ENCODE data around the gene ASB9. TPM values are rescaled to one million over a fixed set of nuclear protein-coding genes. Genes with fewer than 3 reads are reported as not detected.

ASB9 gene
- total and polyA plus RNA-seq, 10 donors, result 5.4 to 23.0 (median 15.2) TPM

DNA sequence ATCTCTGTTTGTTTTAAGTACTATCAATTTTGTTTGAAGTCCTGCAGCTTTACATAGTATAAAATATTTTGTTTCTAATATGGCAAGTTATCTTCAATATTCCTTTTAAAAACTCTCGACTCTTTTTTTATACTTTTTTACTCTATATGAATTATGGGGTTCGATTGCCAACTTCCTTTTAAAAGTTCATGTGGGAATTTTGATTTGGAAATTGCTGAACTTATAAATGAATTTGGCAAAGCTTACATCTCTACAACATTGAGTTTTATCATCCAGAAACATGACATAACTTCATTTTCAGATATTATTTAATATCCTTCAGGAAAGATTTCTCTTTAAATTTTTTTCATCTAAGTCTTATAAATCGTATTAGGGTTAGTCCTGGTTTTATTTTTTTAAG is 60.8 kb downstream of the ASB9 start:
- Histone ChIP-seq H3K36me3 (no peaks in the 10 kb centered on the region), H3K4me1 (no peaks in the 10 kb centered on the region), H3K27ac (no peak overlapping the region), H3K9me3 (no peaks in the 10 kb centered on the region), H3K27me3 (replicated peaks in 1 of 7) (peaks cover 0 to 7% (median 0%) of the 10 kb centered on the region in 7 donors), H3K4me3 (no peak overlapping the region)
- WGBS, 5 donors, result 79 to 95% (median 84%) methylated on average over 3 of the region's 3 CpGs
- intact Hi-C loops (cut with DNase I; ENCODE audit: low total_unique reads), result no loop called here
- TF ChIP-seq POLR2AphosphoS5 (IDR thresholded peaks at IDR 0.05) (no peak), POLR2A (IDR thresholded peaks at IDR 0.05) (no peak)
- TF ChIP-seq, protein P1, sequence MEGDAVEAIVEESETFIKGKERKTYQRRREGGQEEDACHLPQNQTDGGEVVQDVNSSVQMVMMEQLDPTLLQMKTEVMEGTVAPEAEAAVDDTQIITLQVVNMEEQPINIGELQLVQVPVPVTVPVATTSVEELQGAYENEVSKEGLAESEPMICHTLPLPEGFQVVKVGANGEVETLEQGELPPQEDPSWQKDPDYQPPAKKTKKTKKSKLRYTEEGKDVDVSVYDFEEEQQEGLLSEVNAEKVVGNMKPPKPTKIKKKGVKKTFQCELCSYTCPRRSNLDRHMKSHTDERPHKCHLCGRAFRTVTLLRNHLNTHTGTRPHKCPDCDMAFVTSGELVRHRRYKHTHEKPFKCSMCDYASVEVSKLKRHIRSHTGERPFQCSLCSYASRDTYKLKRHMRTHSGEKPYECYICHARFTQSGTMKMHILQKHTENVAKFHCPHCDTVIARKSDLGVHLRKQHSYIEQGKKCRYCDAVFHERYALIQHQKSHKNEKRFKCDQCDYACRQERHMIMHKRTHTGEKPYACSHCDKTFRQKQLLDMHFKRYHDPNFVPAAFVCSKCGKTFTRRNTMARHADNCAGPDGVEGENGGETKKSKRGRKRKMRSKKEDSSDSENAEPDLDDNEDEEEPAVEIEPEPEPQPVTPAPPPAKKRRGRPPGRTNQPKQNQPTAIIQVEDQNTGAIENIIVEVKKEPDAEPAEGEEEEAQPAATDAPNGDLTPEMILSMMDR (IDR thresholded peaks at IDR 0.05 in 8 of 11, conservative IDR thresholded peaks at IDR 0.05 in 3 of 11), result no peak
- DNase-seq, result no peak

GRCh38 chrX:15207994-15208393 is 61.9 kb downstream of the ASB9 start:
- intact Hi-C loops (cut with DNase I; ENCODE audit: low total_unique reads), result no loop called here
- TF ChIP-seq POLR2AphosphoS5 (IDR thresholded peaks at IDR 0.05), result no peak
- no peak for TF ChIP-seq POLR2A (IDR thresholded peaks at IDR 0.05)
- TF ChIP-seq, protein P1 (IDR thresholded peaks at IDR 0.05 in 8 of 11, conservative IDR thresholded peaks at IDR 0.05 in 3 of 11), result no peak
- Histone ChIP-seq H3K36me3 (no peaks in the 10 kb centered on the region), H3K27me3 (replicated peaks in 1 of 7) (peaks cover 0 to 7% (median 0%) of the 10 kb centered on the region in 7 donors), H3K27ac (no peak overlapping the region), H3K4me1 (no peaks in the 10 kb centered on the region), H3K9me3 (no peaks in the 10 kb centered on the region), H3K4me3 (no peak overlapping the region)
- no peak for DNase-seq
- WGBS, 5 donors, result 74 to 96% (median 88%) methylated on average over 3 of the region's 3 CpGs

DNA sequence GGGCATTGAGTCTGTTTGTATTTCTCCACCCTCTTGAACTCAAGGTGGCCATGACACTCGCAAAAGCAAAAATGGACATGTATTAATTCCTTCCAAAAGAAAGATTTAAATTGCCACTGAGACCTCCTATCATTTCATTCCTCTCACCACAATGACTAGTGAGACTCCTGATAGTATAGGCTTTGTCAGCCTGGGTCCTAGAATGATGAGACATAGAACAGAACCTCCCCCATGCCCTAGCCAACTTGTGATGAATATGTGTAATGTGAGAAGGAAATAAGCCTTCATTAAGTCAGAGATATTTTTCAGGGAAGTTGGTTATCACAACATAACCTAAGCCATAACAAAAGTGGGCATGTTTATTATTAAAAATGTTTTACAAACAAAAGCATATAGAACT is 62.5 kb downstream of the ASB9 start:
- Histone ChIP-seq H3K27me3 (replicated peaks in 1 of 7) (peaks cover 0 to under 1% (median 0%) of the 10 kb centered on the region in 7 donors), H3K4me3 (no peak overlapping the region), H3K4me1 (no peaks in the 10 kb centered on the region), H3K27ac (no peak overlapping the region), H3K9me3 (no peaks in the 10 kb centered on the region), H3K36me3 (no peaks in the 10 kb centered on the region)
- intact Hi-C loops (cut with DNase I; ENCODE audit: low total_unique reads), result no loop called here
- 44 to 100% (median 81%) methylated on average over 1 of the region's 1 CpG for WGBS, 5 donors
- TF ChIP-seq POLR2A (IDR thresholded peaks at IDR 0.05) (no peak), POLR2AphosphoS5 (IDR thresholded peaks at IDR 0.05) (no peak)
- TF ChIP-seq, protein P1 (IDR thresholded peaks at IDR 0.05 in 8 of 11, conservative IDR thresholded peaks at IDR 0.05 in 3 of 11), result no peak
- no peak for DNase-seq

- no peak for DNase-seq
- Histone ChIP-seq H3K27ac (no peak overlapping the region), H3K27me3 (replicated peaks in 1 of 7) (no peaks in the 10 kb centered on the region), H3K4me3 (no peak overlapping the region), H3K36me3 (no peaks in the 10 kb centered on the region), H3K4me1 (no peaks in the 10 kb centered on the region), H3K9me3 (no peaks in the 10 kb centered on the region)
- intact Hi-C loops (cut with DNase I; ENCODE audit: low total_unique reads), result no loop called here
- no peak for TF ChIP-seq POLR2A (IDR thresholded peaks at IDR 0.05)
- no peak for TF ChIP-seq POLR2AphosphoS5 (IDR thresholded peaks at IDR 0.05)
- TF ChIP-seq, protein P1 (IDR thresholded peaks at IDR 0.05 in 8 of 11, conservative IDR thresholded peaks at IDR 0.05 in 3 of 11), result no peak
- WGBS, 5 donors, result 47 to 95% (median 80%) methylated on average over 1 of the region's 1 CpG
Observed at GRCh38 chrX:15206306-15206705, 63.6 kb downstream of the ASB9 start.
